NCI-H1105 treated with DMSO at 0.1 percent for 48 hours (cell line): Measurements from ENCODE around the gene ZFTA.
"Not testable (repeated sequence)": the region's sequence is repeated elsewhere in the genome, so short reads cannot be mapped to it uniquely, and the experiment has no call there.

ENCODE experiments used
- DNase-seq: peaks from one replicate; lab custom pipeline; 2025; lab: John Stamatoyannopoulos, UW

ZFTA gene

DNA sequence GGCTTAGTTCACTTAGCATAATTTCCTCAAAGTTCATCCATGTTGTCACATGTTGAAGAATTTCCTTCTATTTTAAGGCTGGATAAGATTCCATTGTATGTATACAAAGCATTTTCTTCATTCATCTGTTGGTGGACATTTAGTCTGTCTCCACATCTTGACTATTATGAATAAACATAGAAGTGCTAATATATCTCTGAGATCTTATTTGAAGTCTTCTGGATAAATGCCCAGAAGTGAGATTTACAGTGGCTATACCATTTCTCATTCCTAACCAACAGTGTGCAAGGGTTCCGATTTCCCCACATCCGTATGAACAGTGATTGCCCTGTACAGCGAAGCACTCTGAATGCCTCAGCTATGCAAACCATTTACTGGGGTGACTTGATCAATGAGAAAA is 6.6 kb upstream of the ZFTA start:
- no peak for DNase-seq

DNA sequence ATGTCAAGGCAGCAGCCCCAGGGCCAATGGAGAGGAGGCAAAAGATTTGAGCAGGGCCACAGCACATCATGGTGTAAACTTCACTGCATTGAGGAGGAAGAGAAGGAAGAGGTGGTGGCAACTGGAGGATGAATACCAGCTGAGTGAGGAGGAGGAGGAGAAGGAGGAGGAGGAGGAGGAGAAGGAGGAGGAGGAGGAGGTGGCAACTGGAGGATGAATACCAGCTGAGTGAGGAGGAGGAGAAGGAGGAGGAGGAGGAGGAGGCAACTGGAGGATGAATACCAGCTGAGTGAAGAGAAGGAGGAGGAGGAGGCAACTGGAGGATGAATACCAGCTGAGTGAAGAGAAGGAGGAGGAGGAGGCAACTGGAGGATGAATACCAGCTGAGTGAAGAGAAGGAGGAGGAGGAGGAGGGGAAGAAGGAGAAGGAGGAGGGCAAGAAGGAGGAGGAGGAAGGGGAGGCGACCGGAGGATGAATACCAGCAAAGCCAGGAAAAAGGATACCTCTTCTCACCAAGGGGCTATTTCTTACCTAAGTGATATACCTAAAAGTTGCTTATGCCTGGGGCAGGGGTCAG is 3.3 kb upstream of the ZFTA start:
- not testable (repeated sequence) for DNase-seq

DNA sequence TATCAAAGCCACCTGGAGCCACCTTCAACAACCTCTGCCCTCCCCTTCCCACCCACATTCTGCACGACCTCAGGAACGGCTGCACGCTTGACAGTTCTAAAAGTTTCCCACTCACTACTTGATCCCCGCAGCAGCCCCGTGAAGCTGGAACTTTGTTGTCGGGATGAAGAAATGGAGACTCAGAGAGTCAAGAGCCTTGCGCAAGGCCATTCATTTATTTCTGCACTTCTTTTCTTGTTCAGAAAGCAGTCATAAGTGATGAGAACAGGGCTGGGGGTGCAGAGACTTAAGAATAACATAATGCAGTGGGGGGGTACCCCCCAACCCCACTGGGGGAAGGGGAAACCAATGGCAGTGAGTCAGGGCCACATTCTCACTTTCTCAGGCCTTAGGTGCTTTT is 2.2 kb upstream of the ZFTA start:
- no peak for DNase-seq

DNA sequence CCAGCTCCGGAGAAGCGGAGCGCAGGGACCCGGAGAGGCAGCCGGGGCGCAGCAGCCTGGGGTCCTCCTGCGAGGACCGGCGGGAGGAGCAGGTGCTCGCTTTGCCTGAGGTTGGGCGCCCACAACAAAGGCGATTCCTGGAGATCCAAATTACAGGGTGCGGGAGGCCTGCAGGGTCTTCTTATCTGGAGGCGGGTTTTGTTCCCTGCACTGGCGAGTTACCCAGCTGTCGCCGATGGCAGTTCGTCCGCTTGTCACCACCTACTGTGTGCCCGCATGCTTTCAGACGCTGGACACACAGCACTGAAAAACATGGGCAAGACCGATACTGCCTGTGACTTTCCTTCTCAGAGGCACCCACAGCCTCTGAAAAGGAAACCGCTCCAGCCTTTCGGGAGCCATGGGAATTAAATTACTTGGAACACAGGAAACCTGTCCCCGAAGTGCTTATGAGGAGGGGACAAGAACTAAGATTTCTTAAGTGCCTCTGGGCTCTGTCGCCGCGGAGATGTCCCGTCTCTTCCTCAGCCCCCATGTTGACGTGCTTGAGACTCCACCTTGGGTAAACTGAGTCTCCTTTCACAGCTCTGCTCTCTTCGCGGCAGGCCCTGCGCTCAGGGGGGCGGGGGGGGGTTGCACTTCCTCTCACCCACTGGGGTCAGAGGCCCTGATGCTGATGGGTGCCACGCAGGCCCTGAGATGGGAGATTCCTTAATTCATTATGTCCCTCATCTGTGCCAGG is 1.3 kb upstream of the ZFTA start:
- peak; percentile 53 for DNase-seq

DNA sequence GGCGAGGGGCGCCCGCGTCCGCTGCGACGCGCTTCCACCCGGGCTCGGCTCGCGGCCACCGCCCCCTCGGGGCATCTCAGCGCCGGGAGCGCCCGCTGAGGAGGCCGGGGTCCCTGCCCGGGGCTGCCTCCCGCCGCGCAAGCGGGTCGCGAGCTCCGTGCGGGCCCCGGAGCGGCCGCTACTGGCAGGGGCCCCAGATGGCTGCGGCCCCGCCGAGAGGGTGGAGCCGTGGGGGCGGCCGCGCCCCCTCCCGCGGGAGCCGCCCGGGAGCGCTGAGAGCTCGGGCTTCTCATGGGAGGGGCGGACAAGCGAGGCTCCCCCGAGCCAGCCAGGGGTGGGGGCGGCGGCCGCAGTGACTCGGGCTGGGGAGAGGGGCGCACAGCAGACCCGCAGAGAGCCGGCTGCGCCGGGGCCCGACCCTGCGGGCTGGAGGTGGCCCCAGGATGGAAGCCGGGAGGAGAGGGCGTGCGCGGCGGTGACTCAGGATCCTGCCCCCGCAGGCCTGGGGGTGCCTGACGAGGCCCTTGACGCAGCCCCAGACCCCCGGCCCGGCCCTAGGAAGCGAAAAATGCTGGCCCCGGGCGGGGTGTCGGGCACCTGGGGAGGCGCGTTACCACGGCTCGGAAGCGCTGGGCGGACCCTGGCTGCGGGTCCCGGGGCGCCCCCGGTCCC is 603 bp upstream of the ZFTA start:
- DNase-seq, result no peak

DNA sequence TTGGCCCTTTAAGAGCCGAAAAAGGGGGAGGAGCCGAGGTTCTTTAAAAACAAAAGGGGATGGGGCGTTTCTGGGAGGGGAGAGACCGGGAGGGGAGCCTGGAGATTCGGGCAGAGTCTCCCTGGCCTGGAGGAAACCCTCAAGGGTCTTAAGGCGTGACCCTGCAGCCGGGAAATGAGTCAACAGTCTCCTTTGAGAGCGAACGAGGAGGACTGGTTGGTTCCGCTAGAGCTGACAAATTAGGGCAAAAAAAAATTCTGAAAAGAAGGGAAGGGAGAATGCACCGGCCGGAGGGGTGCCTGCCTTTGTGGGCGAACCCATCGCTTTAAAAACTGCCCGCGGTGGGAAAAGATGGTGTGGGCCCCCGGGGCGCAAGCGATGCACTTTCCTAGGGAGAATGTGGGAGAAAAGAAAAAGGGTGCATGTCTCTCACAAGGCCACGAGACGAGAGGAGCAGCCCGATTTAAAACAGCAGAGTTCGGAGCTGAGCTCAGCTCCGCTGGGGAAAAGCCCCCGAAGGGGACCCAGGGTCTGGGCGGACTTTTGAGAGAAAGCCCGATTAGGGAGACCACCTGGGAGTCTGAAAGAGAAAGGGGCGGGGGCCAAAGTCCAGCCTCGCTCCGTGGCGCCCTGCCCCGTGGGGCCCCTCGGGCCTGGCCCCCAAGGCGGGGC is 874 bp downstream of the ZFTA start:
- peak; percentile 72 for DNase-seq

DNA sequence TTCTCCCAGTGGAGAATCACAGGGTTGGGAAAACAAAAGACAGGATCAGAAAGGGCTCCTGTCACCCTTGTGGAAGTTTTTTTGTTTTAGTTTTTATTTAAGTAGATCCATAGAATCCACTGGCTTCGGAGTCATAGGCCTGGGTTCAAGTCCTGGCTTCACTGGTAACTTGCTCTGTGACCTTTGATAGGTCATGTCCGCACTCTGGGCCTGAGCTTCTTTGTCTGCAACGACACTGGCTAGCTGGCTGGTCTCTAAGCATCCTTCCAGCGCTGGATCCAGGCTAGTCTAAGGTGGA is 1.4 kb downstream of the ZFTA start:
- DNase-seq, result no peak

DNA sequence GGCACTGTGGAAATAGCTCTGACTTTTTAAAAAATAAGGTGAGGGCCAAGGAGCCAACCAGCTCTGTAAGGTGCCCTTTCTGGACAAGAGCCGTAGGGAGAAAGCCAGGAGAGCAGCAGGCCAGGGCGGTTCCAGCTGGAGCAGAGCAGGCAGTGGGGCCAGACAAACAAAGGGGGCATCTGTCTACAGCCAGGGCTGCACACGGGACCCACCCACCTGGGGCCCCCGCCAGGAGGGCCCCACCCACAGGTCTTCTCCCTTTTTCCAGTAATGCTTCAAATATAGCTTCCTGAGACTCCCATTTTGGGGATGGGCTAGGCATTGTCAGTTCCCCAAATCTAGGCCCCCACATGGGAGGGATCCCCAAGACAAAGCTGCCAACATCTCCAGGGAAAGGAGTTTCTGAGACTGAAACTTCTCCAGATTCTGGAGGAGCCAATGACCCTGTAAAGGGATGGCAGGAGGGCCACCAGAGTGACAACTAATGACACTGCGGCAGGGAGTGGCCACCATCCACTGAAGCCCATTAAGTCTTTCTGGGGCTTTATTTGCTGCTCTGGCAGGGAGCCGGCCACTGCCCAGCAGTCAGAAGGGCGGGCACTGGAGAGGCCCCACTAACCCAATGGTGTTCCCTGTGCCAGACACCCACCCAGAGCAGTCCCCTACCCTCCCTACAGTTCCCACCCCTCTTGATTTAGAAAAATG is 1.9 kb downstream of the ZFTA start:
- no peak for DNase-seq

DNA sequence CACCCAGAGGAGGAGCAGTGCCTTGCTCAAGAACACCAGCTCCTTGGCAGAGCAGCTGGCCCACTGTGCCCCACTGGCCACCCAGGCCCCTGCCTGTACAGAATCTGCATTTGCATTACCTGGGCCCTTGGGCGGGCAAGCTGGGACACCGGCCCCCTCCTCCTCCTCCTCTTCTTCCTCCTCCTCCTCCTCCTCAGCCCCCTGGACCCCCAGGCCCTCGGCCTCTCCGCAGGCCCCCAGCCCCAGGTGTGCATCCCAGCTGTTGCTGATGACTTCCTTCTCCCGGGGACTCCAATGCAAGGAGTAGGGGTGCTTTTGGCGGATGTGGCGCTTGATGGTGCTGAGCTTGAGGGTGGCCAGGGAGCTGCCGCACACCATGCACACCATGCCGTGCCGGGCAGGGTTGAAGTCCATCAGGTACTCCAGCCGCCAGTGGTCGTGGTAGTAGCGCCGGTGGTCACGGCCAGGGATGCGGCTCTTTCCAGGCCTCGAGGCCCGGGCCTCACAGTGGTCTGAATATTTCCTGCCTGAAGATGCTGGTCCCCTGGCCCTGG is 2.8 kb downstream of the ZFTA start:
- DNase-seq, result no peak

DNA sequence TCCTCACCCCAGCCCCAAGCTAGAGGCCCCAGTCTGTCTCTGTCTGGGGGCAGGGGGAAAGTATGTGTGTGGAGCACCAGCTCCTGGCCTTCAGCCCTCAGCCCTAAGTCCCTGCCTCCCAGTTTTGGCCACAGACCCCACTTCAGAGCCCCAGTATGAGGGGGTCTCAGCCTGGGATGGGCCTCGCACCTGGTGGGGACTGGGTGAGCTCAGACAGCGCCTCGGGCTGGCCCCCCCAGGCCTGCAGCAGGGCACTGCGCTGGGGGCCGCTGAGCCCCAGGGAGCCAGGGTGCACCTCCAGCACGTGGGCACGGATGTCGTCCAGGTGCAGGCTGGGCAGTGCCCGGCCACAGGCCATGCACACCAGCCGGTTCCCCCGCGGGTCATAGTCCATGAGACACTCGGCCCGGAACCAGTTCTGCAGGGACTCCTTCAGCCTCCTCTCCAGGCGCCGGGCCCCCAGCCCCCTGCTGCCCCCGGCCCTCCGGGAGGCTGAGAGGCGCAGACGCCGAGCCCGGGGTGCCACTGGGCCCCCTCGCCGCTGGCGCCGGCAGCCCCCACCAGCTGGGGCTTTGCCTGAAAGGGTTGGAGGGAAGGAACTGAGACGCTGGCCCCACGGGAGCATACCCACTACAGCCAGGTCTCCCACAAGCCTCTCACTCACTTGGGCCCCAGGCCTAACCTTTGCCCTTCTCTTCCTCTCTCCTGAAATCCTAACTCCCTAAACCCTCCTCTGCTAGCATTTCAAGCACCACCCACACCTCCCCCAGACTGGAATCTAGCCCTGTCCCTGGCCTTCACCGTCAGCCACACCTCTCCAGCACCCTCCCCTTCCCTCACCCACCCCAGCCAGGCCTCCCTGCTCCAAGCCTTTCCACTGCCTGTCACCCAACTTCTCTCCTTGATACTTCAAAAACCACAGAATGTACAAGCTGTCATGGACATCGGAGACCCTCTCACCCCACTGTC is 3.6 kb downstream of the ZFTA start:
- no peak for DNase-seq

DNA sequence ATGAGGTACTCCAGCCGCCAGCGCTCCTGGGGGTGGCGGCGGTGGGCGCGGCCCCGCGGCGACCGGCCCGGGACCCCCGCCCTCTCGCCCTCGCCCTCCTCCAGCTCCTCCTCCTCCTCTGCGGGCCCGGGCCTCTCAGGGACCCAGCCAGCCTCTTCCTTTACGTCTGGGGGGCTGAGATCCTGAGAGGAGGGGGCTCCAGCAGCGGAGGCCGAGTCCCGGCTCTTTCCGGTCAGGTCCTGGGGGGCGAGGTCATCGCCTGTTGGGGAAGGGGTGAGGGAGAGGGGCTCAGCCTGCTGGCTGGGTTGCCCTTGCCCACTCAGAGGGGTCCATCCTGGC is 4.3 kb downstream of the ZFTA start:
- no peak for DNase-seq

DNA sequence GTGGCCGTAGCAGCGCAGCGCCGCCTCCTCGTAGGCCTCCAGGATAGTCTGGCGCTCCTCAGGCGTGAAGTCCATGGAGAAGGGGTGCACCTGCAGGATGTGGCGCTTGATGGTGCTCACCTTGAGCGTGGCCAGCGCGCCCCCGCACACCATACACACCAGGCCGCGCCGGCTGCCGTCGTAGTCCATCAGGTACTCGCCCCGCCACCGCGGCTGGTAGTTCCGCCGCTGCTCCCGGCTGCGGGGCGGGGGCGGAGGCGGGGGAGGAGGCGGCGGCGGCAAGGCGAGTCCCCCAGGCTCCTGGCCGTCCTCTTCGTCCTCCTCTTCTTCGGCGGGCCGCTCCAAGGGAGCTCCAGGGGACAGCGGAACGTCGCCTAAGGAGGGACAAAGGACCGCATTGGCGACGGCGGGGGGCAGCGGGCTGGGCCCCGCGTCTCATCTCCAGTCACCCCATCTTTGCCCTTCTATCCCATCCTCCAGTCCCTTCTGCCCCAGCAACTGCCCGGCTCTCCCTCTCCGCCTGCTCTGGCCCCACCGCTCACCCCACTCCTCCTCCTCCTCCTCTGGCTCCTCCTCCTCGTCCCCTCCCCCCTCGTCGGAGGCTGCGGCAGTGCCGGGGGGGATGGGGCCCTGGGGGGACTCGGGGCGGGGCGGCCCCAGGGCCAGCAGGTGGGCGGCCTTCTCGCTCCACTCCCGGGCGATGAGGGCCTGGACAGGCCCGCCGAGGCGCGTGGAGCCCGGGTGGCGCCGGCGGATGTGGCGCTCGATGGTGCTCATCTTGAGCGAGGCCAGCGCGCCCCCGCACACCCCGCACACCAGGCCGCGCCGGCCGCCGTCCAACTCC is 4.9 kb downstream of the ZFTA start:
- no peak for DNase-seq

DNA sequence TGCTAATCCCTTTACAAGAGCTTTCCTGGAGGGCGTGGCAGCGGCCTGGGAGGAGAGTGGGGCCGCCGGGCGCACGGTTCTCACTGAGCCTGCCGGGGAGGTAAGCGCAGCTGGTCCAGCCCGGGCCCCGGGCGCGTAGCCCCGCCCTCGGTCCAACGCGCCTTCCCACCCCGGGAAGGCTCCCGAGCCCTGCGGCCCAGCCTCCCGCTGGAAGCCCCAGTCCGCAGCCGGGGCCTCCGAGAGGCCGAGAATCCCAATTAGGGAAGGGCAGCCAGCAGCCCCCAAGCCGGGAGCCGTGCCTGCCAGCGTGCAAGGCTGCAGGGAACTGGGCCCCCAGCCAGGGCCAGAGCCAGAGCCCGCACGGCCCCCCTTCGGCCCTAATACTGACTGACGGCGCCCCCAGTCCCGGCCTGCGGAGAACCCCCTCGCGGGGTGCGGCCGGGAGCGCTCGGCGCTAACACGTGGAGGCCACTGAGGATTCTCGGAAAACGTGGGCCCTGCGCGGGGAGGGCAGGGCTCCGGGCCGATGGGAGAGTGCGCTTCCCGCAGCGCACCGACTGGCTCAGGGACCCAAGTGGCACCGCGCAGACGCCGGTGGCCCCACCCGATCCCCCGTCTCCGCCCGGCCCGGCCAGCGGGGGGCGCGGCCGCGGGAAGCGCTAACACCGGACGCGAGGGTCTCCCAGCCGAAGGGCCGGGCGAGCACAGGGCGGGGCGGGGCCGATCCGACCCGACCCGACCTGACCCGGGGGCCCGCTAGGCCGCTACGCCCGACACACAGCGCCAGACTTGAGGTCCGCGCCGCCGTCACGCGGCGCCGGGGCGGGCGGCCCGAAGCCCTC is 5.7 kb downstream of the ZFTA start:
- DNase-seq, result peak; percentile 62

DNA sequence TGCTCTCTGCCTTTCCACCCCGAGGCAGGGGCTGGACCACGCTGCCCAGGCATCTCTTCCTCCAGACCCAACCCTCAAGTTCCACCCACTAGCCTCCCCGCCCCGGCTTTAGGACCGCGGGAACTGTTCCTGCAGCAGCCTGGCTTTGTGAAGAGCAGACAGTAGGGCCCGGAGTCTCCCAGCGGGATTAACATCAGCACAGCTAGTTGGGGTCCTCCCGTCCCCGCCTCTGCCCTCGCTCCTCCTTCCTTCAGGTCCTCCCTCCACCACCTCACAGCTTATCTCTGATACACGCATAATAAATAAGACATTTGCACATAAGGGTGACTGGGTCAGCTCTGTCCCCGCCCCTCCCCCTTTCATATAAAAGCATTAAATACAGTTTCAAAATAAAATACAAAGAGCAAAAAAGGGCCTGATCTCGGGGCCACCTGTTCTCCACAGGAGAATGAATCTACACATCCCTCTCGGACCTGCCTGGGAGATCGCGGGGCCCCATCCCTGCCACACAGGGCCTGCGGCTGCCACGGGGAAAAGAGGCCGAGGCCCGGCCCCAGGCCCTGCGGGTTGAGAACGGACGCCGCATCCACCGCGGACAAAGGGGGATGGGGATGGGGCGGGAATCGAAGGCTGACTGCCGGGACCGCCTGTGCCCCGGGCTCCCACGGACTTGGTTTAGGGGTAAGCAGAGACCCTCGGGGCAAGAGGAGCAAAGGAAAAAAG is 6.5 kb downstream of the ZFTA start:
- peak; percentile 67 for DNase-seq

DNA sequence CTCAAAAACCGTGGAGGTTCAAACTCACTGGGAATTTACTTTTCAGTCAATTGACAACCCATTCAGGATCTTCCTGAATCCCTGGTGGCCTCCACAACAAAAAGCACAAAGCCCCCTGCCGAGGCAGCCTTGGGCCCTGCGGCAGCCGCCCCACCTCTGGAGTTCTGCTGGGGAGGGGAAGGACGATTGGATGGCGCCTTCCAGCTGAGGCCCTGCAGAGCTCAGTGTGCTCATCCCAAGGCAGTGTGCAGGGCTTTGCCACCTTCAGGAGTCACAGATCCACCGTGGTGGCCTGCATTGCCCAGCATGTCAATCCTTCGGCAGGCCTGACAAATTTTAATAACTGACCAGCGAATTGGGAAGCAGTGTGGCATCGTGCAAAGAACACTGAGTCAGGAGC is 7.4 kb downstream of the ZFTA start:
- DNase-seq, result no peak

DNA sequence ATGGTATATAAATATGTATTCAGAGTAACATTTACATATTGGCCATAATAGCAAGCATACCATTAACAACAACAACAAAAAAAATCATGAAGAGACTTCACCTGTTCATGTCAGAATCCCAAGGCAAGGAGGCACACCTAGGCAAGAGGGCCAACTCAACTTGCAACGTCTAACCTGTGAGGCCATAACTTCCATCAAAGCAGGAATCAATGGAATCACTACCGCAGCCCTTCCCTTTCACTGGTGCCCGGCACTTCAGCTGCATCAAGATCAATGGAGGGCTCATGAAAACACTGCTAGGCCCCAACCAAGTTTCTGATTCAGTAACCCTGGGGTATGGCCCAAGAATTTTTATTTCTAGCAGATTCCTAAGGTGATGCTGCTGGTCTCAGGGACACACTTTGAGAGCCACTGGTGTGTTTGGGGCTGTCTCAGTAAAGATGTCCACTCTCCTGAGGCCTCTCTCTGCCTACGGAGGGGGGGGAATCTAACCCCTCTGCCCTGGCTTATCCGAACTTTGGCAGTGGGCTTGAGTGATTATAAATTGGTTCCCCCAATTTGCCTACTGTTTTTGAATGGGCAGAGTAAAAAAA is 8.0 kb downstream of the ZFTA start:
- DNase-seq, result no peak

DNA sequence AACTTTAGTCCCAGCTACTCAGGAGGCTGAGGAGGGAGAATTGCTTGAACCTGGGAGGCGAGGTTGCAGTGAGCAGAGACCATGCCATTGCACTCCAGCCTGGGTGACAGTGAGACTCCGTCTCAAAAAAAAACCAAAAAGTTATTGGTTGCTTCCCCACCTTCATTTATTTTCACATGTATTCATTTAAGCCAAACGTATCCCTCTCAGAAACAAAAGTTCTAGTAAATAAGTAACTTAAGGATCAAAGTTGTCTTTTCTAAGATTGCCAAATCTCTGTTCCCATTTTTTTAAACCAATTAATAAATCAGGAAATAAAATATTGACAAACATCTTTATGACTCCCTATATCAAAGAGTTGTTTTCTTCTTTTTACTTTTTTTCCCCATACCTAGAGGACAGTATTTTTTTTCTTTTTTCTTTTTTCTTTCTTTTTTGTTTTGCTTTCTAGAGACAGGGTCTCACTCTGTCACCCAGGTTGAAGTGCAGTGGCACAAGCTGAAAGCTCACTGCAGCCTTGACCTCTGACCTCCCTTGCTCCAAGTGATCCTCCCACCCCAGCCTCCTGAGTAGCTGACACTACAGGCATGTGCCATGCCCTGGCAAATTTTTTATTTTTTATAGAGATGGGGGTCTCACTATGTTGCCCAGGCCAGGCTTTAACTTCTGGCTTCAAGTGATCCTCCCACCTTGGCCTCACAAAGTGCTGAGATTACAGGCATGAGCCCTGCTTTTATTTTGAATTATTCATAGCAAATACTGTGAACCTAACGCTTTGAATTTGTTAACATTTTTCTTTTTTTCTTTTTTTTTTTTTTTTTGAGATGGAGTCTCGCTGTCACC is 11.4 kb downstream of the ZFTA start:
- DNase-seq, result no peak
